K562 (cell line): ENCODE results near the gene RBPJL. TPM values are rescaled to one million over a fixed set of nuclear protein-coding genes. Genes with fewer than 3 reads are reported as not detected.

Experiments
- BMI1 ChIP-seq: fragments of 150-350 bp; IDR thresholded peaks from 2 replicates; pipeline ENCODE4 v1.6.1; 2014; ENCODE audit warnings: low read length
- CSDE1 ChIP-seq, 2 experiments: fragments of 450-650 bp; IDR thresholded peaks; 2 replicates each; pipeline ENCODE4 v1.6.1; 2016; ENCODE audit warnings: mild to moderate bottlenecking in 1 of 2
- DIDO1 ChIP-seq: fragments of 450-650 bp; IDR thresholded peaks from 2 replicates; pipeline ENCODE4 v1.6.1; 2016; ENCODE audit warnings: low read depth, missing biosample characterization, missing genetic modification characterization
- ETS2 ChIP-seq: IDR thresholded peaks from 2 replicates; pipeline ENCODE4 v1.6.1; 2016; ENCODE audit warnings: borderline replicate concordance, missing genetic modification characterization, mild to moderate bottlenecking, moderate library complexity, missing compliant biosample characterization; ENCODE audit not compliant: poor library complexity, severe bottlenecking
- HNRNPK ChIP-seq: fragments of 200-400 bp; formaldehyde crosslinking; IDR thresholded peaks from one replicate; pipeline ENCODE4 v1.6.1; 2018; ENCODE audit warnings: mild to moderate bottlenecking, low read depth, low read length; ENCODE audit not compliant: poor library complexity, severe bottlenecking
- ILF3 ChIP-seq: fragments of 450-650 bp; IDR thresholded peaks from 2 replicates; pipeline ENCODE4 v1.6.1; 2018; ENCODE audit warnings: antibody characterized with exemption, mild to moderate bottlenecking, moderate library complexity, borderline replicate concordance
- KLF10 ChIP-seq: fragments of 250-450 bp; sonication (Bioruptor Pico); IDR thresholded peaks from 2 replicates; pipeline ENCODE4 v1.6.1; 2021; ENCODE audit warnings: matching md5 sums
- LARP7 ChIP-seq: fragments of 450-650 bp; IDR thresholded peaks from 2 replicates; pipeline ENCODE4 v1.6.1; 2016
- MAFK ChIP-seq: IDR thresholded peaks from 2 replicates; pipeline ENCODE4 v1.6.1; 2011; ENCODE audit warnings: low read length, improper control_type of control experiment
- NUFIP1 ChIP-seq: fragments of 450-650 bp; IDR thresholded peaks from 2 replicates; pipeline ENCODE4 v1.6.1; 2018; ENCODE audit not compliant: partially characterized antibody
- RAD51 ChIP-seq: fragments of 450-650 bp; IDR thresholded peaks from 2 replicates; pipeline ENCODE4 v1.7.1; 2016; ENCODE audit warnings: low read depth, mild to moderate bottlenecking, borderline replicate concordance
- RBBP5 ChIP-seq: fragments of 200-600 bp; sonication (generic); IDR thresholded peaks from 2 replicates; pipeline ENCODE4 v1.6.1; 2012; ENCODE audit warnings: borderline replicate concordance, mild to moderate bottlenecking, low read length, control low read depth, inconsistent platforms; ENCODE audit not compliant: insufficient read depth, poor library complexity, severe bottlenecking
- RBM15 ChIP-seq: fragments of 200-400 bp; formaldehyde crosslinking; IDR thresholded peaks from 2 replicates; pipeline ENCODE4 v1.6.1; 2018; ENCODE audit warnings: mild to moderate bottlenecking, low read length, moderate library complexity; ENCODE audit not compliant: insufficient read depth
- SIRT6 ChIP-seq: IDR thresholded peaks from one replicate; pipeline ENCODE4 v1.6.1; 2012; ENCODE audit warnings: low read depth, mild to moderate bottlenecking, control low read depth, inconsistent platforms, low read length, moderate library complexity
- TCF15 ChIP-seq: fragments of 250-450 bp; sonication (Bioruptor Pico); IDR thresholded peaks from 2 replicates; pipeline ENCODE4 v1.8.0; 2022; ENCODE audit warnings: moderate library complexity, mild to moderate bottlenecking, inconsistent platforms
- ZBTB34 ChIP-seq: fragments of 250-450 bp; sonication (Bioruptor Pico); IDR thresholded peaks from 2 replicates; pipeline ENCODE4 v1.8.0; 2021; ENCODE audit warnings: mild to moderate bottlenecking, moderate library complexity
- ZNF12 ChIP-seq: sonication (generic); formaldehyde crosslinking; IDR thresholded peaks from 2 replicates; pipeline ENCODE4 v1.4.0; 2020; ENCODE audit warnings: mild to moderate bottlenecking, missing genetic modification reagents
- ZNF146 ChIP-seq: IDR thresholded peaks from one replicate; pipeline ENCODE4 v1.6.1; 2018; ENCODE audit warnings: missing compliant biosample characterization; ENCODE audit not compliant: unreplicated experiment
- ZNF41 ChIP-seq: fragments of 250-450 bp; sonication (Bioruptor Pico); conservative IDR thresholded peaks from 2 replicates; pipeline ENCODE4 v1.4.0; 2020; ENCODE audit warnings: mild to moderate bottlenecking
- ZNF436 ChIP-seq: fragments of 250-450, 450-650 bp; sonication (Bioruptor Pico); formaldehyde crosslinking; IDR thresholded peaks from 2 replicates; pipeline ENCODE4 v1.7.0; 2020; ENCODE audit warnings: mild to moderate bottlenecking
- ZNF551 ChIP-seq: fragments of 250-450 bp; sonication (Bioruptor Pico); IDR thresholded peaks from 2 replicates; pipeline ENCODE4 v1.5.0; 2021; ENCODE audit warnings: mild to moderate bottlenecking, moderate library complexity
- ZNF561 ChIP-seq: fragments of 450-650 bp; formaldehyde crosslinking; conservative IDR thresholded peaks from 2 replicates; pipeline ENCODE4 v1.4.0; 2020; ENCODE audit warnings: mild to moderate bottlenecking, moderate library complexity
- polyA plus RNA-seq, 8 experiments: library from polyadenylated mRNA; depleted of rRNA in 4 of 8; stranded (reverse) in 5 of 8; unstranded in 3 of 8; fragments of >200 nt; fragmentation: Nextera tagmentation in 2 of 8; fragmentation: Illumina TruSeq in 1 of 8; extraction: Ambion mirVana in 2 of 8; extraction: Trizol in 1 of 8; gene quantifications; 2 replicates each; pipeline versions ENCODE4 v1.2.1 to v1.2.3, GENCODE V29; 2011 to 2014; ENCODE audit warnings: inconsistent platforms in 1 of 8, missing spikeins in 1 of 8
- total RNA-seq, 7 experiments: library from RNA; depleted of rRNA in 6 of 7; stranded (reverse); fragments of >200 nt in 6 of 7; fragmentation: Illumina TruSeq in 2 of 7; extraction: Trizol in 2 of 7; gene quantifications; 2 replicates each; pipeline versions ENCODE4 v1.2.1 to v1.2.3, GENCODE V29; 2011 to 2021; ENCODE audit warnings: low replicate concordance in 1 of 7
- TF ChIP-seq, protein P1 (sequence below): fragments of 250-450 bp; sonication (Bioruptor Pico); IDR thresholded peaks from 2 replicates; pipeline ENCODE4 v1.6.1; 2021; ENCODE audit warnings: mild to moderate bottlenecking
- TF ChIP-seq, protein P2 (sequence below), 3 experiments: fragments of 200-800 bp in 1 of 3; sonication (Bioruptor generic) in 1 of 3; sonication (generic) in 1 of 3; formaldehyde crosslinking in 1 of 3; IDR thresholded peaks; 2 replicates each; pipeline versions ENCODE4 v1.6.1 to v1.8.0; 2016 to 2022; ENCODE audit warnings: mild to moderate bottlenecking in 2 of 3, missing compliant biosample characterization in 2 of 3, missing genetic modification characterization in 2 of 3, missing genetic modification reagents in 1 of 3
- TF ChIP-seq, protein P3 (sequence below): sonication (generic); formaldehyde crosslinking; IDR thresholded peaks from 2 replicates; pipeline ENCODE4 v1.9.0; 2022; ENCODE audit warnings: mild to moderate bottlenecking, missing genetic modification reagents

The RBPJL gene
- total and polyA plus RNA-seq, 9 of the 15 experiments (the other 6 are each of a cell fraction or from before 2014, with no cell fraction given): not detected

DNA sequence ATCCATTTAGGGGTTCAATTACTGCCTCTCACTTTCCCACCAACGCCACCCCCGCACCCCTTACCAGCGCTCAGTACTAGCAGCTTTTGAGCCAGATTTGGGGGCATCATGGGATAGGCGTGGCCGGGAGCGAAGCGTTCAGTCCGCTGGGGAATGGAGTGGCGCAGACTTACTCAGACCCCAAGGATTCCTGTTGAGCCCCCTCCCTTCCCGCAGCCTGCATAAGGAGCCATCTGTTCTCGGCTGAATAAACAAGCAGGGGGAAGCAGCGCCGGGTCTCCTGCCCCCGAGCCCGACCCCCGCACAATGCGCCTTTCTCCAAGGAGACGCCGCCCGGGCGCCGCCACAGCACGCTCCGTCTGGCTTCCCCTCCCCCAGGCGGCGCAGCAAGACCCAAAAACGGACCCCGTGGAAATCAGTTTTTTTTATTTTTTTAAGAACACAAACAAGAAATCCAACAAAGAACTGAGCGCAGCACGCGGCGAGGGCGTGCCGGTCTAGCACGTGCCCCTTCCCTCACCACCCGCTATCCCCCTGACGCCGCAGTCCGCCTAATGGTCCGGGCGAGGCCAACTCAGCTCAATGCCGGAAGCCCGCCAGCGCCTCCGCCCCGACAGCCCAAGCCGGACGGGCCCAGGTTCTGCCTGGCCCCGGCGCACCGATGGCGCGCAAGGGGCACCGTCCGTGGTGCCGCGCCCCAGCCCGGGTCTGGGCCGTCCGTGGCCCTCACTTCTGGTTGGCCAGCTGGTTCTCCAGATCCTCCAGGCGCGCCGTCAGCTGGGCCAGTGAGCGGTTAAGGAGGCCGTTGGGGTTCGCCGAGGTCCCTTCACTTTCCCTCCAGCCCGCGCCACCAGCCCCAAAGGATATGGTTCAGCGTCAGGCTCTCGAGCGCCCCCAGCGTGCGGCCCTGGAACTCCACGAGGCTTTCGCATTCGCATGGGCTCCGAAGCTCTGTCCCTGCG is 13.3 kb upstream of the RBPJL start (continued):
- TF ChIP-seq ETS2: no peak
- TF ChIP-seq RAD51: no peak
- no peak for TF ChIP-seq ZNF551 (CRISPR knock-in tag)
- no peak for TF ChIP-seq BMI1
- TF ChIP-seq ZNF436 (CRISPR knock-in tag): no peak
- TF ChIP-seq ZBTB34 (CRISPR knock-in tag): no peak
- no peak for TF ChIP-seq ZNF561 (CRISPR knock-in tag)
- TF ChIP-seq, protein P1, sequence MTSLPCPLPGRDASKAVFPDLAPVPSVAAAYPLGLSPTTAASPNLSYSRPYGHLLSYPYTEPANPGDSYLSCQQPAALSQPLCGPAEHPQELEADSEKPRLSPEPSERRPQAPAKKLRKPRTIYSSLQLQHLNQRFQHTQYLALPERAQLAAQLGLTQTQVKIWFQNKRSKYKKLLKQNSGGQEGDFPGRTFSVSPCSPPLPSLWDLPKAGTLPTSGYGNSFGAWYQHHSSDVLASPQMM (CRISPR knock-in tag): no peak
- no peak for TF ChIP-seq NUFIP1
- no peak for TF ChIP-seq ZNF41 (CRISPR knock-in tag)
- no peak for TF ChIP-seq SIRT6
- no peak for TF ChIP-seq RBBP5
- no peak for TF ChIP-seq MAFK
- TF ChIP-seq KLF10 (CRISPR knock-in tag): no peak
- TF ChIP-seq LARP7: no peak
- no peak for TF ChIP-seq CSDE1 (IDR thresholded peaks at IDR 0.05)
- TF ChIP-seq HNRNPK: no peak
- TF ChIP-seq, protein P2, sequence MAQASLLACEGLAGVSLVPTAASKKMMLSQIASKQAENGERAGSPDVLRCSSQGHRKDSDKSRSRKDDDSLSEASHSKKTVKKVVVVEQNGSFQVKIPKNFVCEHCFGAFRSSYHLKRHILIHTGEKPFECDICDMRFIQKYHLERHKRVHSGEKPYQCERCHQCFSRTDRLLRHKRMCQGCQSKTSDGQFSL (CRISPR knock-in tag; IDR thresholded peaks at IDR 0.05): no peak
- TF ChIP-seq, protein P2 (tag; IDR thresholded peaks at IDR 0.05): no peak
- no peak for TF ChIP-seq ZNF146
- no peak for TF ChIP-seq RBM15
- TF ChIP-seq, protein P3, sequence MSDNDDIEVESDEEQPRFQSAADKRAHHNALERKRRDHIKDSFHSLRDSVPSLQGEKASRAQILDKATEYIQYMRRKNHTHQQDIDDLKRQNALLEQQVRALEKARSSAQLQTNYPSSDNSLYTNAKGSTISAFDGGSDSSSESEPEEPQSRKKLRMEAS: peak; percentile 81
- TF ChIP-seq ZNF12 (CRISPR knock-in tag): no peak
- no peak for TF ChIP-seq TCF15 (CRISPR knock-in tag)
- no peak for TF ChIP-seq DIDO1 (tag)
- no peak for TF ChIP-seq ILF3
